H9 (cell line): ENCODE results near the gene SF3A2. TPM values are rescaled to one million over a fixed set of nuclear protein-coding genes. Genes with fewer than 3 reads are reported as not detected.

ENCODE experiments used
- DNase-seq: peaks from one replicate; pipeline ENCODE4 v3.0.0-alpha.2; 2017
- H2AFZ ChIP-seq: one replicate; pipeline ENCODE4 v1.6.1; 2013; ENCODE audit warnings: mild to moderate bottlenecking, low read length, control low read depth, moderate library complexity
- H2AK5ac ChIP-seq: 2 replicates; pipeline ENCODE4 v1.6.1; 2013; ENCODE audit warnings: low read length, control low read depth, mixed read lengths; ENCODE audit not compliant: insufficient read length
- H2BK120ac ChIP-seq: one replicate; pipeline ENCODE4 v1.6.1; 2013; ENCODE audit warnings: low read depth, mild to moderate bottlenecking, low read length, control low read depth, inconsistent platforms; ENCODE audit not compliant: poor library complexity, severe bottlenecking
- H2BK12ac ChIP-seq: 2 replicates; pipeline ENCODE4 v1.6.1; 2013; ENCODE audit warnings: low read length, control low read depth, mixed read lengths, low read depth; ENCODE audit not compliant: insufficient read length
- H2BK15ac ChIP-seq: 2 replicates; pipeline ENCODE4 v1.6.1; 2013; ENCODE audit warnings: low read depth, low read length, control low read depth
- H2BK20ac ChIP-seq: one replicate; pipeline ENCODE4 v1.6.1; 2013; ENCODE audit warnings: low read depth, mild to moderate bottlenecking, low read length, control low read depth, inconsistent platforms; ENCODE audit not compliant: poor library complexity, severe bottlenecking
- H2BK5ac ChIP-seq: 2 replicates; pipeline ENCODE4 v1.6.1; 2013; ENCODE audit warnings: low read length, control low read depth, mixed read lengths; ENCODE audit not compliant: insufficient read length
- H3K14ac ChIP-seq: 2 replicates; pipeline ENCODE4 v1.6.1; 2013; ENCODE audit warnings: low read length, control low read depth; ENCODE audit not compliant: insufficient read depth
- H3K18ac ChIP-seq: 2 replicates; pipeline ENCODE4 v1.6.1; 2013; ENCODE audit warnings: low read depth, mild to moderate bottlenecking, mixed read lengths, low read length, control low read depth; ENCODE audit not compliant: insufficient read length
- H3K23ac ChIP-seq: 2 replicates; pipeline ENCODE4 v1.6.1; 2013; ENCODE audit warnings: low read length, control low read depth, mixed read lengths, low read depth; ENCODE audit not compliant: insufficient read length
- H3K23me2 ChIP-seq: 2 replicates; pipeline ENCODE4 v1.6.1; 2013; ENCODE audit warnings: low read depth, mild to moderate bottlenecking, mixed read lengths, low read length, control low read depth; ENCODE audit not compliant: insufficient read length, poor library complexity, severe bottlenecking
- H3K27ac ChIP-seq: 2 replicates; pipeline ENCODE4 v1.5.1; 2013; ENCODE audit warnings: low read length, control low read depth, mixed read lengths, low read depth; ENCODE audit not compliant: insufficient read length
- H3K27me3 ChIP-seq: 2 replicates; pipeline ENCODE4 v1.6.1; 2013; ENCODE audit warnings: low read length, control low read depth, inconsistent platforms; ENCODE audit not compliant: insufficient read depth
- H3K4ac ChIP-seq: 2 replicates; pipeline ENCODE4 v1.6.1; 2013; ENCODE audit warnings: low read depth, mild to moderate bottlenecking, control low read depth, inconsistent platforms, low read length, moderate library complexity
- H3K4me1 ChIP-seq: 2 replicates; pipeline ENCODE4 v1.6.1; 2013; ENCODE audit warnings: low read length, control low read depth, inconsistent platforms; ENCODE audit not compliant: insufficient read depth
- H3K4me2 ChIP-seq: 2 replicates; pipeline ENCODE4 v1.6.1; 2013; ENCODE audit warnings: low read length, control low read depth, mixed read lengths; ENCODE audit not compliant: insufficient read length, insufficient read depth
- H3K56ac ChIP-seq: 2 replicates; pipeline ENCODE4 v1.6.1; 2013; ENCODE audit warnings: low read depth, mild to moderate bottlenecking, mixed read lengths, low read length, control low read depth; ENCODE audit not compliant: insufficient read length
- H3K79me1 ChIP-seq: 2 replicates; pipeline ENCODE4 v1.6.1; 2013; ENCODE audit warnings: low read depth, mild to moderate bottlenecking, moderate library complexity, low read length, control low read depth, inconsistent platforms; ENCODE audit not compliant: insufficient read depth, poor library complexity, severe bottlenecking
- H3K79me2 ChIP-seq: 2 replicates; pipeline ENCODE4 v1.6.1; 2013; ENCODE audit warnings: low read length, control low read depth, inconsistent platforms; ENCODE audit not compliant: insufficient read depth
- H3K9ac ChIP-seq: 2 replicates; pipeline ENCODE4 v1.6.1; 2013; ENCODE audit warnings: low read length, control low read depth, mixed read lengths; ENCODE audit not compliant: insufficient read length; ENCODE audit errors: extremely low read depth
- H3K9me3 ChIP-seq: one replicate; pipeline ENCODE4 v1.6.1; 2013; ENCODE audit warnings: low read depth, low read length, inconsistent platforms; ENCODE audit not compliant: control insufficient read depth
- H3T11ph ChIP-seq: one replicate; pipeline ENCODE4 v1.6.1; 2013; ENCODE audit warnings: mild to moderate bottlenecking, low read length, control low read depth, inconsistent platforms
- H4K20me1 ChIP-seq: one replicate; pipeline ENCODE4 v1.6.1; 2013; ENCODE audit not compliant: control insufficient read depth, insufficient read length, insufficient read depth
- H4K5ac ChIP-seq: 2 replicates; pipeline ENCODE4 v1.6.1; 2013; ENCODE audit warnings: low read depth, mild to moderate bottlenecking, mixed read lengths, low read length, control low read depth; ENCODE audit not compliant: insufficient read length
- H4K8ac ChIP-seq: replicated peaks from 2 replicates; pipeline ENCODE4 v1.6.1; 2013; ENCODE audit warnings: low read length, control low read depth, mixed read lengths, low read depth; ENCODE audit not compliant: insufficient read length
- H4K91ac ChIP-seq: 2 replicates; pipeline ENCODE4 v1.6.1; 2013; ENCODE audit warnings: low read depth, mild to moderate bottlenecking, moderate library complexity, mixed read lengths, low read length, control low read depth; ENCODE audit not compliant: insufficient read length
- H3K27ac Mint-ChIP-seq, 3 experiments: 2 replicates in 2 of 3; 3 replicates in 1 of 3; pipeline ENCODE4 v1.8.0; 2020 to 2021; ENCODE audit warnings: mixed read lengths in 3 of 3, mild to moderate bottlenecking in 1 of 3, moderate library complexity in 1 of 3
- H3K27me3 Mint-ChIP-seq: 2 replicates; pipeline ENCODE4 v1.8.0; 2021; ENCODE audit warnings: low read depth, mild to moderate bottlenecking, moderate library complexity, mixed read lengths
- H3K36me3 Mint-ChIP-seq, 3 experiments: 2 replicates in 2 of 3; 3 replicates in 1 of 3; pipeline ENCODE4 v1.8.0; 2020 to 2021; ENCODE audit warnings: low read depth in 3 of 3, mixed read lengths in 3 of 3; ENCODE audit not compliant: insufficient read depth in 1 of 3
- H3K4me1 Mint-ChIP-seq, 2 experiments: 2 replicates each; pipeline ENCODE4 v1.8.0; 2020; ENCODE audit warnings: mixed read lengths in 2 of 2
- H3K4me3 Mint-ChIP-seq, 2 experiments: 2 replicates in 1 of 2; 3 replicates in 1 of 2; pipeline ENCODE4 v1.8.0; 2020 to 2021; ENCODE audit warnings: mild to moderate bottlenecking in 2 of 2, mixed read lengths in 2 of 2, moderate library complexity in 1 of 2
- H3K9me3 Mint-ChIP-seq, 2 experiments: 2 replicates in 1 of 2; 3 replicates in 1 of 2; pipeline ENCODE4 v1.8.0; 2020; ENCODE audit warnings: mild to moderate bottlenecking in 2 of 2, mixed read lengths in 2 of 2, moderate library complexity in 1 of 2
- CTCF ChIP-seq: fragments of 200-600 bp; sonication (generic); conservative IDR thresholded peaks from 3 replicates; pipeline ENCODE4 v1.8.0; 2021; ENCODE audit warnings: antibody characterized with exemption, mild to moderate bottlenecking
- WGBS: extraction: QIAGEN DNeasy Blood & Tissue Kit; methylation state at CpG from one replicate; pipeline ENCODE4 v1.1.7; 2013; ENCODE audit warnings: missing lambda C conversion rate, low lambda C conversion rate, mixed read lengths; ENCODE audit not compliant: insufficient read length; ENCODE audit errors: extremely low coverage; 5-methylcytosine and 5-hydroxymethylcytosine counted together
- total RNA-seq: library from RNA; stranded (reverse); gene quantifications from 2 replicates; pipeline ENCODE4 v1.2.1, GENCODE V29; 2021

Gene SF3A2
- total RNA-seq, 1 experiment from 2014 or later: 166 TPM

DNA sequence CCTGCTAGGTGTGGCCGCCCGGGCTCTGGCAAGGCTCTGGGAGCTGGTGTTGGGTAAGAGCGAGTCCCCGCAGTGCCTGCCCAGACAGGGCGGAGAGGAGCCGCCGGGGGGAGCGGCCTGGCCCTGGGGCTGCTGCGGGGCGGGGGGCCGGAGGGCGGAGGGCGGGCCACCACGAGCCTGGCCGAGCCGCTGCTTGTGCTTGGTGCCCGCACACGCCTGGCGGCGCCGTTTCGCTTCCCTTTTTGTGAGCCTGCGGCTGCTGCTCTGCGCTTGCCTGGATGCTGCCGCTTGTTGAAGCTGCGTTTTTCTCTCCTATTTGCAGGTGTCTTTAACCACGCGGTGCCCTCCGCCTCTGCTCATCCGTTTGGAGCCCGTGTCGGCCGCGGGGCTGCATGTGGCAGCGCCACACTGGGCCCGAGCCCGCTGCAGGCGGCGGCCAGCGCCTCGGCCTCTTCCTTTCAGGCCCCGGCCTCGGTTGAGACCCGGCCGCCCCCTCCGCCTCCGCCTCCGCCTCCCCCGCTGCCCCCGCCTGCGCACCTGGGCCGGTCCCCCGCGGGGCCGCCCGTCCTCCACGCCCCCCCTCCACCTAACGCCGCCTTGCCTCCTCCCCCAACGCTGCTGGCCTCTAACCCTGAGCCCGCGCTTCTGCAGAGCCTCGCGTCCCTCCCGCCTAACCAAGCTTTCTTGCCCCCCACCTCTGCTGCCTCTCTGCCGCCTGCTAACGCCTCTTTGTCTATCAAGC is 9.0 kb upstream of the SF3A2 start:
- no peak overlapping the region for H3K27ac ChIP-seq
- H2BK120ac ChIP-seq: no peak overlapping the region
- no peaks in the 10 kb centered on the region for H3K79me2 ChIP-seq
- H3K23me2 ChIP-seq: no peaks in the 10 kb centered on the region
- H4K5ac ChIP-seq: no peak overlapping the region
- Mint-ChIP-seq H3K4me1 (no peaks in the 10 kb centered on the region), H3K36me3 (peaks cover 9 to 47% (median 40%) of the 10 kb centered on the region in 3 experiments; a peak in 6 of 7 replicates), H3K9me3 (no peaks in the 10 kb centered on the region), H3K27ac (no peak overlapping the region), H3K4me3 (no peak overlapping the region), H3K27me3 (no peaks in the 10 kb centered on the region; the same call in 1 of the 2 replicates)
- H4K8ac ChIP-seq: no peak overlapping the region
- H2BK15ac ChIP-seq: no peak overlapping the region
- H2AK5ac ChIP-seq: no peak overlapping the region
- H2BK5ac ChIP-seq: no peak overlapping the region
- no peak for TF ChIP-seq CTCF
- no peaks in the 10 kb centered on the region for H3K27me3 ChIP-seq
- no peak overlapping the region for H2AFZ ChIP-seq
- no peak overlapping the region for H3K18ac ChIP-seq
- no peak overlapping the region for H2BK12ac ChIP-seq
- H3K9ac ChIP-seq: no peak overlapping the region
- DNase-seq: no peak
- H4K20me1 ChIP-seq: no peaks in the 10 kb centered on the region
- H3K79me1 ChIP-seq: no peaks in the 10 kb centered on the region
- no peak overlapping the region for H3T11ph ChIP-seq
- H3K4ac ChIP-seq: no peak overlapping the region
- no peak overlapping the region for H3K56ac ChIP-seq
- H3K14ac ChIP-seq: no peak overlapping the region
- H3K9me3 ChIP-seq: no peaks in the 10 kb centered on the region
- H3K23ac ChIP-seq: no peak overlapping the region
- WGBS: no CpG with 5 or more reads among the region's 67 CpGs
- no peak overlapping the region for H3K4me2 ChIP-seq
- H3K4me1 ChIP-seq: no peaks in the 10 kb centered on the region
- no peak overlapping the region for H4K91ac ChIP-seq
- no peak overlapping the region for H2BK20ac ChIP-seq
